ENCODE results near the gene ZNF785. TPM values are rescaled to one million over a fixed set of nuclear protein-coding genes. Genes with fewer than 3 reads are reported as not detected.

ZNF785 gene
- total and polyA plus RNA-seq, 2 of the 13 experiments (the other 11 are each of a cell fraction or from before 2014, with no cell fraction given) = 0.01 TPM; not detected in 1

DNA sequence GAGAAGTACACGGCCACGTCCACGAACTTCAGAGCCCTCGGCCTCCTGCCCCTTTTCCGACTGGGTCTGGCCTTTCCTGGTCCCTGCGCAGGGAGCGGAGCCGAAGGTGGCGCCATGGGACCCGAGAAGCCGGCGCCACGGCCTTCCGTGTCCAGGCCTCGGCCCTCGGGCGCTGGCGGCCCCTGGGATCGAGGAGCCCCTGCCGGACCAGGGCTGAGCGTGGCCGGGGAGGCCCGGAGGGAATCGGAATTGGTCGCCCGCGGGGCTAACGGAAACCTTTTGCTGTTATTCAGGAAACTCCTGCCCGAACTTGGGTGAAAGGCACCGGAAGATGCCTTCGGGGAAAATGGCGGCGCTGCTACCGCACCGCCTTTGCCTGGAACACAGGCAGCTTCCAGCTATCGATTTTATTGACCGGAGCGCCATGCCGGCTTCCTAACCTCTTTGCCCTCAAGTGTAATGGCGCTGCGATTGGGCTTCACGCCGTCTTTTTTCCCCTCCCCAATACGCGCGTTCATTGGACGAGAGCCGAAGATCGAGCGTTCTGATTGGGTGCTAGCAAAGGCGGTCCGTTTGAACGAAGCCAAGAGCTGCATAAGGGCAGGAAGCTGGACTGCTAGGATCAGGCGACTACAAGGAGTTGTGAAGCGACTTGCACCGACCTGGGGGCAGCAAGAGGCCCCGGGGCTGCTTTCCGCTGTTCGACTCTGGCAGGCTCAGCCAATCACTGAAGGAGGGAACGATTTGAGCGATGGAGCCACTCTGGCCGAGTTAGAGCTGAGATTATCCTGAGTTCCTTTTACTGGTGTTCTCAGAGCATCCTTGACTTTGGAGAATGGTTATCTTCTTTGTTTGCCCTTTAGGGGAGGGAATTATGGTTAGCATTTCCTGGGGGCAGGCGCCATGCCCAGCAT is 24.7 kb upstream of the ZNF785 start, which contains the start of gene ZNF689 (continued):
- TF ChIP-seq, protein P1, sequence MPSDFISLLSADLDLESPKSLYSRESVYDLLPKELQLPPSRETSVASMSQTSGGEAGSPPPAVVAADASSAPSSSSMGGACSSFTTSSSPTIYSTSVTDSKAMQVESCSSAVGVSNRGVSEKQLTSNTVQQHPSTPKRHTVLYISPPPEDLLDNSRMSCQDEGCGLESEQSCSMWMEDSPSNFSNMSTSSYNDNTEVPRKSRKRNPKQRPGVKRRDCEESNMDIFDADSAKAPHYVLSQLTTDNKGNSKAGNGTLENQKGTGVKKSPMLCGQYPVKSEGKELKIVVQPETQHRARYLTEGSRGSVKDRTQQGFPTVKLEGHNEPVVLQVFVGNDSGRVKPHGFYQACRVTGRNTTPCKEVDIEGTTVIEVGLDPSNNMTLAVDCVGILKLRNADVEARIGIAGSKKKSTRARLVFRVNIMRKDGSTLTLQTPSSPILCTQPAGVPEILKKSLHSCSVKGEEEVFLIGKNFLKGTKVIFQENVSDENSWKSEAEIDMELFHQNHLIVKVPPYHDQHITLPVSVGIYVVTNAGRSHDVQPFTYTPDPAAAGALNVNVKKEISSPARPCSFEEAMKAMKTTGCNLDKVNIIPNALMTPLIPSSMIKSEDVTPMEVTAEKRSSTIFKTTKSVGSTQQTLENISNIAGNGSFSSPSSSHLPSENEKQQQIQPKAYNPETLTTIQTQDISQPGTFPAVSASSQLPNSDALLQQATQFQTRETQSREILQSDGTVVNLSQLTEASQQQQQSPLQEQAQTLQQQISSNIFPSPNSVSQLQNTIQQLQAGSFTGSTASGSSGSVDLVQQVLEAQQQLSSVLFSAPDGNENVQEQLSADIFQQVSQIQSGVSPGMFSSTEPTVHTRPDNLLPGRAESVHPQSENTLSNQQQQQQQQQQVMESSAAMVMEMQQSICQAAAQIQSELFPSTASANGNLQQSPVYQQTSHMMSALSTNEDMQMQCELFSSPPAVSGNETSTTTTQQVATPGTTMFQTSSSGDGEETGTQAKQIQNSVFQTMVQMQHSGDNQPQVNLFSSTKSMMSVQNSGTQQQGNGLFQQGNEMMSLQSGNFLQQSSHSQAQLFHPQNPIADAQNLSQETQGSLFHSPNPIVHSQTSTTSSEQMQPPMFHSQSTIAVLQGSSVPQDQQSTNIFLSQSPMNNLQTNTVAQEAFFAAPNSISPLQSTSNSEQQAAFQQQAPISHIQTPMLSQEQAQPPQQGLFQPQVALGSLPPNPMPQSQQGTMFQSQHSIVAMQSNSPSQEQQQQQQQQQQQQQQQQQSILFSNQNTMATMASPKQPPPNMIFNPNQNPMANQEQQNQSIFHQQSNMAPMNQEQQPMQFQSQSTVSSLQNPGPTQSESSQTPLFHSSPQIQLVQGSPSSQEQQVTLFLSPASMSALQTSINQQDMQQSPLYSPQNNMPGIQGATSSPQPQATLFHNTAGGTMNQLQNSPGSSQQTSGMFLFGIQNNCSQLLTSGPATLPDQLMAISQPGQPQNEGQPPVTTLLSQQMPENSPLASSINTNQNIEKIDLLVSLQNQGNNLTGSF (CRISPR knock-in tag; IDR thresholded peaks at IDR 0.05) = peak; percentile 73
- TF ChIP-seq ZNF569 (CRISPR knock-in tag; IDR thresholded peaks at IDR 0.05; ENCODE audit: borderline replicate concordance) = peak; percentile 97; the same call in 1 of the 2 replicates
- peak; percentile 96 for TF ChIP-seq ZNF781 (CRISPR knock-in tag; IDR thresholded peaks at IDR 0.05; ENCODE audit: borderline replicate concordance, not compliant biosample characterization)
- TF ChIP-seq NFIC (IDR thresholded peaks at IDR 0.05; ENCODE audit: low read length) = peak; percentile 78; the same call in 1 of the 2 replicates
- peak; percentile 85 for TF ChIP-seq HIVEP1 (CRISPR knock-in tag; IDR thresholded peaks at IDR 0.05)
- peak; percentile 89 for TF ChIP-seq ZNF556 (CRISPR knock-in tag; IDR thresholded peaks at IDR 0.05; ENCODE audit: borderline replicate concordance)
- 0 out of 2 replicates have a peak, but pooled peaks have one; percentile 32 for TF ChIP-seq ARNTL (CRISPR knock-in tag; IDR thresholded peaks at IDR 0.05)
- TF ChIP-seq CAMTA2 (CRISPR knock-in tag; IDR thresholded peaks at IDR 0.05; ENCODE audit: borderline replicate concordance) = peak; percentile 94; the same call in 1 of the 2 replicates
- peak; percentile 24 to 67; a peak in 3 of 4 replicates for TF ChIP-seq NR2F1 (CRISPR knock-in tag; IDR thresholded peaks at IDR 0.05)
- peak; percentile 82 for TF ChIP-seq HNF4G (IDR thresholded peaks at IDR 0.05; ENCODE audit: borderline replicate concordance, low read depth, low read length)
- TF ChIP-seq HNF4G (CRISPR knock-in tag; IDR thresholded peaks at IDR 0.05; ENCODE audit: borderline replicate concordance, low read depth) = 0 out of 2 replicates have a peak, but pooled peaks have one; percentile 37
- TF ChIP-seq POLR2A (IDR thresholded peaks at IDR 0.05; ENCODE audit: insufficient read depth in 1 of 2, low read depth in 2 of 2, low read length in 2 of 2) = peak; percentile 84 to 96
- TF ChIP-seq ZNF337 (CRISPR knock-in tag; IDR thresholded peaks at IDR 0.05; ENCODE audit: borderline replicate concordance, low read depth) = peak; percentile 97; the same call in 1 of the 2 replicates
- peak; percentile 82 for TF ChIP-seq HDAC2 (CRISPR knock-in tag; IDR thresholded peaks at IDR 0.05)
- TF ChIP-seq RFX5 (IDR thresholded peaks at IDR 0.05; ENCODE audit: low read depth, low read length) = no peak
- TF ChIP-seq MTA3 (CRISPR knock-in tag; IDR thresholded peaks at IDR 0.05) = 0 out of 2 replicates have a peak, but pooled peaks have one; percentile 64
- TF ChIP-seq CENPT (CRISPR knock-in tag; IDR thresholded peaks at IDR 0.05; ENCODE audit: low read depth) = no peak; the same call in 1 of the 2 replicates
- TF ChIP-seq ZNF20 (CRISPR knock-in tag; IDR thresholded peaks at IDR 0.05) = peak; percentile 91; the same call in 1 of the 2 replicates
- peak; percentile 95 for TF ChIP-seq ASH2L (IDR thresholded peaks at IDR 0.05; ENCODE audit: insufficient read length, low read depth, low read length)
- no peak; the same call in 1 of the 2 replicates for TF ChIP-seq ATAD3A (CRISPR knock-in tag; IDR thresholded peaks at IDR 0.05)
- TF ChIP-seq JUNB (CRISPR knock-in tag; IDR thresholded peaks at IDR 0.05; ENCODE audit: borderline replicate concordance) = no peak
- TF ChIP-seq, protein P2, sequence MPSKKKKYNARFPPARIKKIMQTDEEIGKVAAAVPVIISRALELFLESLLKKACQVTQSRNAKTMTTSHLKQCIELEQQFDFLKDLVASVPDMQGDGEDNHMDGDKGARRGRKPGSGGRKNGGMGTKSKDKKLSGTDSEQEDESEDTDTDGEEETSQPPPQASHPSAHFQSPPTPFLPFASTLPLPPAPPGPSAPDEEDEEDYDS (CRISPR knock-in tag; IDR thresholded peaks at IDR 0.05) = peak; percentile 89
- peak; percentile 53 for TF ChIP-seq ZKSCAN1 (IDR thresholded peaks at IDR 0.05; ENCODE audit: low read length)
- TF ChIP-seq CEBPG (CRISPR knock-in tag; IDR thresholded peaks at IDR 0.05) = peak; percentile 8; the same call in 1 of the 2 replicates
- TF ChIP-seq ZFP1 (CRISPR knock-in tag; IDR thresholded peaks at IDR 0.05) = peak; percentile 74
